KMS-11 (cell line): ENCODE data around the gene B3GALNT1.

Experiments used
- H2AFZ ChIP-seq: fragments of 200-600 bp; sonication (generic); 2 replicates; pipeline ENCODE4 v1.6.1; 2016; ENCODE audit warnings: antibody characterized with exemption, mixed run types, low read depth
- H3K27ac ChIP-seq: fragments of 200-600 bp; sonication (generic); 2 replicates; pipeline ENCODE4 v1.6.1; 2016; ENCODE audit warnings: mild to moderate bottlenecking, mixed run types
- H3K27me3 ChIP-seq: fragments of 200-600 bp; sonication (generic); 2 replicates; pipeline ENCODE4 v1.6.1; 2017; ENCODE audit warnings: mild to moderate bottlenecking, low read depth, mixed run types, moderate library complexity; ENCODE audit not compliant: insufficient read depth
- H3K36me3 ChIP-seq: fragments of 200-600 bp; sonication (generic); 2 replicates; pipeline ENCODE4 v1.6.1; 2017; ENCODE audit warnings: mild to moderate bottlenecking, mixed run types; ENCODE audit not compliant: insufficient read depth
- H3K4me1 ChIP-seq: fragments of 200-600 bp; sonication (generic); 2 replicates; pipeline ENCODE4 v1.6.1; 2016; ENCODE audit warnings: mild to moderate bottlenecking, low read depth, mixed run types; ENCODE audit not compliant: poor library complexity, severe bottlenecking
- H3K4me2 ChIP-seq: fragments of 200-600 bp; sonication (generic); 2 replicates; pipeline ENCODE4 v1.7.0; 2016; ENCODE audit warnings: mild to moderate bottlenecking, mixed run types
- H3K4me3 ChIP-seq: fragments of 200-600 bp; sonication (generic); IDR thresholded peaks from 2 replicates; pipeline ENCODE4 v1.6.1; 2017; ENCODE audit warnings: low read depth, low read length, mixed read lengths; ENCODE audit not compliant: insufficient read depth
- H3K79me2 ChIP-seq: fragments of 200-600 bp; sonication (generic); 2 replicates; pipeline ENCODE4 v1.6.1; 2016; ENCODE audit warnings: low read depth, mixed run types; ENCODE audit not compliant: insufficient read depth
- H3K9ac ChIP-seq: fragments of 200-600 bp; sonication (generic); 2 replicates; pipeline ENCODE4 v1.6.1; 2016; ENCODE audit warnings: mild to moderate bottlenecking, mixed run types
- H4K20me1 ChIP-seq: fragments of 200-600 bp; sonication (generic); 2 replicates; pipeline ENCODE4 v1.6.1; 2016; ENCODE audit warnings: mild to moderate bottlenecking, mixed run types; ENCODE audit not compliant: insufficient read depth
- TF ChIP-seq, protein P1 (sequence below): fragments of 200-600 bp; sonication (generic); conservative IDR thresholded peaks from 2 replicates; pipeline ENCODE4 v1.6.1; 2017; ENCODE audit warnings: low read depth, mild to moderate bottlenecking, antibody characterized with exemption, low read length, moderate library complexity, mixed read lengths

B3GALNT1 gene

DNA sequence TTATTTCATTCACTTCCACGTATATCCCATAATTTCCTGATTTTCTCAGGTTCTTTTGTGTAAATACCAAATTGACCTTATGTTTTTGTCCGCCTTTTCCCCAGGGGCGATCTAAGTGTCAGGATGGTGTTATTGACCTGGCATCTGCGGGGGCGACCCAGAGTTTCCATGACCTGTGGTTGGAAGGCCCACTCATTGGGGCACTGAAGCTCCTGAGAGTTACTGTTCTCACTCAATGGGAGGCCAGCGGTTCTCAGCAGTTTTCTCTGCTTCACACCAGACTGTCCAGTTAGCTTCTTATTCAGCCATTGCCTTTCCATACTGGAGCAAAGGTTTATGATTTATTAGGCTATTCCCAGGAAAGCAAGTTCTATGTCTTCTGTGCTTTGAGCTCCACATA is 53.3 kb downstream of the B3GALNT1 start:
- no peaks in the 10 kb centered on the region for H3K27me3 ChIP-seq
- no peaks in the 10 kb centered on the region for H3K4me1 ChIP-seq
- no peak overlapping the region for H3K9ac ChIP-seq
- no peaks in the 10 kb centered on the region for H3K36me3 ChIP-seq
- H3K4me3 ChIP-seq, result no peak overlapping the region
- H3K27ac ChIP-seq, result no peak overlapping the region
- H3K79me2 ChIP-seq, result no peaks in the 10 kb centered on the region
- H3K4me2 ChIP-seq, result no peak overlapping the region
- H2AFZ ChIP-seq, result no peak overlapping the region
- TF ChIP-seq, protein P1, sequence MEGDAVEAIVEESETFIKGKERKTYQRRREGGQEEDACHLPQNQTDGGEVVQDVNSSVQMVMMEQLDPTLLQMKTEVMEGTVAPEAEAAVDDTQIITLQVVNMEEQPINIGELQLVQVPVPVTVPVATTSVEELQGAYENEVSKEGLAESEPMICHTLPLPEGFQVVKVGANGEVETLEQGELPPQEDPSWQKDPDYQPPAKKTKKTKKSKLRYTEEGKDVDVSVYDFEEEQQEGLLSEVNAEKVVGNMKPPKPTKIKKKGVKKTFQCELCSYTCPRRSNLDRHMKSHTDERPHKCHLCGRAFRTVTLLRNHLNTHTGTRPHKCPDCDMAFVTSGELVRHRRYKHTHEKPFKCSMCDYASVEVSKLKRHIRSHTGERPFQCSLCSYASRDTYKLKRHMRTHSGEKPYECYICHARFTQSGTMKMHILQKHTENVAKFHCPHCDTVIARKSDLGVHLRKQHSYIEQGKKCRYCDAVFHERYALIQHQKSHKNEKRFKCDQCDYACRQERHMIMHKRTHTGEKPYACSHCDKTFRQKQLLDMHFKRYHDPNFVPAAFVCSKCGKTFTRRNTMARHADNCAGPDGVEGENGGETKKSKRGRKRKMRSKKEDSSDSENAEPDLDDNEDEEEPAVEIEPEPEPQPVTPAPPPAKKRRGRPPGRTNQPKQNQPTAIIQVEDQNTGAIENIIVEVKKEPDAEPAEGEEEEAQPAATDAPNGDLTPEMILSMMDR, result no peak
- no peaks in the 10 kb centered on the region for H4K20me1 ChIP-seq

DNA sequence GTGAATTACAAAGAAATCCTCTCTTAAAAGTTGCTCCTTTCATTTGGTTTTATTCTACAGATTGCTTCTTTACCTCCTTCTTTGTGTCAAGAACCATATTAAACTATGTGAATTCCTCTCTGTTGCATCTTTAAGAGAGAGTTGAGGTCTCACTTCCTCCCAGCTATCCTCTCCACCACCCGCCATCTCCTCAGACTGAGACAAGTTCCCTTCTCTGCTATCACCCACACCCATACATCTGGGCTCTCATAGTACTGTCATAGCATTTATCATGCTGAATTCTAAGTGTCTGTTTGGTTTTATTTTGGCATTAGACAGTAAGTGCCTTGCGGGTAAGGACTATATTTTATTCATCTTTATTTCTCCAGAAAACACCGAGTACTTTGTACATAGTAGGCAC is 54.2 kb downstream of the B3GALNT1 start:
- Histone ChIP-seq H3K4me2 (no peak overlapping the region), H2AFZ (no peak overlapping the region), H3K9ac (no peak overlapping the region), H4K20me1 (no peaks in the 10 kb centered on the region), H3K27me3 (no peaks in the 10 kb centered on the region), H3K4me1 (no peaks in the 10 kb centered on the region), H3K79me2 (no peaks in the 10 kb centered on the region), H3K27ac (no peak overlapping the region), H3K36me3 (no peaks in the 10 kb centered on the region), H3K4me3 (no peak overlapping the region)
- TF ChIP-seq, protein P1, result no peak

- TF ChIP-seq, protein P1, result no peak
- Histone ChIP-seq H3K4me3 (no peak overlapping the region), H2AFZ (no peak overlapping the region), H3K27me3 (no peaks in the 10 kb centered on the region), H4K20me1 (no peaks in the 10 kb centered on the region), H3K4me1 (no peaks in the 10 kb centered on the region), H3K9ac (no peak overlapping the region), H3K27ac (no peak overlapping the region), H3K4me2 (no peak overlapping the region), H3K79me2 (no peaks in the 10 kb centered on the region), H3K36me3 (no peaks in the 10 kb centered on the region)
Observed at GRCh38 chr3:161049683-161050248, 55.4 kb downstream of the B3GALNT1 start.

DNA sequence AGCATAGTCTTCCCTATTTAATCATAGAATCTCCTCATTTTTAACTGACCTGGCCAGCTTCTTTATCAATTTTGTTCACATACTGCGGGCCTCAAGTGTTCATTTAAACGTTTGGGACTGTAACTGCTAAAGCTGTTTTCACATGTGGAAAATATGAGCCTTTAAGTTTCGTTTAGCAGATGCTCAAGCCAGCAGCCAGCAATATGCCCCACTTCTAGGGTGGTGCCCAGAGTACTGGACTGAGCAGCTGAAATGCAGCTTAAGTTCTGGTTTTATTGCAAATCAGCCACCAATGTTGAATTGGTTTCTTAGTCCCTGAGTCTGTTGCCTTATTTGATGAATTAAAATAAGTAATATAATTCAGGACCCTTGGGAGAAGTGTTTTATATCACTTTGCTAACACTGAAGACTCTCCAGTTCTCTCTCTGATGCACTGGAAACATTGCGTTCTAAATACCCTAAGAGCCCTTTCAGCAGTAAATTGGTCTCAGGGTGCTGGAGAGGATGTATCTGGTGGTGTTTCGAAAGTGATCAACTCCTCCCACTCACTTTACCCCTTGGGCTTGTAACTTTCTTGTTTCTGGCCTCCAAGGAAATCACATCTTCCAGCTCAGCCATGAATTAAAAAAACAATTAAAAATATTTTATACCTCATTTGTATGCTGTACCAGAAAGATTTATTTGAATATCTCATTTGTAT is 61.7 kb downstream of the B3GALNT1 start:
- Histone ChIP-seq H3K4me1 (no peaks in the 10 kb centered on the region), H3K36me3 (no peaks in the 10 kb centered on the region), H3K4me3 (no peak overlapping the region), H3K27me3 (no peaks in the 10 kb centered on the region), H3K4me2 (no peak overlapping the region), H4K20me1 (no peaks in the 10 kb centered on the region), H3K9ac (no peak overlapping the region), H3K27ac (no peak overlapping the region), H3K79me2 (no peaks in the 10 kb centered on the region), H2AFZ (no peak overlapping the region)
- TF ChIP-seq, protein P1, result no peak
